GM21390 (cell line): ENCODE measurements around the gene PPRC1.

Experiments
- ATAC-seq: cut with Tn5 transposase; IDR thresholded peaks from one replicate; pipeline ENCODE4 v1.9.1; 2021; ENCODE audit not compliant: unreplicated experiment

PPRC1 gene

DNA sequence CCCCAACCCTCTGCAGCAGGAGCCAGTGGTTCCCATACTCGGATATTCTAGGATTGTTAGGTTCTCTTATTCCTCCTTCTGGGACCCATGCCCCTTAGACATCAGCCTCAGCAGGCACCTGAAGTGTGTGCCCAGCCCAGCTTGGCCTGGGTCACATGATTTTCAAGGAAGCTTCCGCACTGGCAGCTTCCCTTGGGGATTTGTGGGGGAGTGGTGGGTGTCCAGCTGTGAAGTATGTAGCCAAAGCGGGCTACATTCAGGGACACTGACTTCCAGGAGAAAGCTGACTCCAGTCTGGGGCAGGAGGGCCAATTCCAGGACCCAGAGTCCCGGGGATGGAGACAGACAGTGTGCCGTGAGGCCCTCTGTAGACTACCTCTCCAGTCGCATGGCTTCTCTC, 14.0 kb upstream of the PPRC1 start:
- no peak for ATAC-seq

DNA sequence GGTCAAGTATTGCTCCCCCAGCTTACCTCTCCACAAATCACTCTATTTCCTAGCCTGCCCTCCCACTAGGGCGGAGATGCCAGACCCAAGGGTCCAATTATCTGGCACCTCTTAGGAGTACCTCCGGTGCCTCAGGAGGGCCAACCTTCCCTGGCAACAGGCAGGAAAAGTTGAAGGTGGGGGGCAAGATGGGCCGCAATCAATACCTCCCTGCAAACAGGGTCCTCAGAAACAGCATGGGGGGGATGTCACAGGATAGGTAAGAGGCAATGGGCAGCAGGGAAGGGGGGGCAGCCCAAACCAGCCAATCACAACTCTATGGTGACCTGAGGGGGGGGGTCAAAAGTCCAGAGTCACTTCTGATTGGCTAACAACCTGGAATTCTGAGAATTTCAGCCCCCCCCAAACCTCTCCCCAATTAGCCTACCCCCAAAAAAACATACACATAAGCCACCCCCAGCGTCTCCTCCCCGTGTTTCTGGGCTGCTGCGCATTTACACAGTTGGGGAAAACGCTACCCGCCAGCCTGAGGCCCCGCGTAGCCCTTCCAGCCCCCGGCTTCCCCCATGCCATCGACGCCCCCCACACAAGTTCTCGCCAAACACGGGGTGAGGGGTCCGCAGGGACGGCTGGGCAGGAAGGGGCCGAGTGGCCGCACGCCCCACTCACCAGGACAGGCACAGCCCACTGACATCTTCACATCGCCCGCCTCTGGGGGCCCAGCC, 13.3 kb upstream of the PPRC1 start:
- ATAC-seq: no peak

DNA sequence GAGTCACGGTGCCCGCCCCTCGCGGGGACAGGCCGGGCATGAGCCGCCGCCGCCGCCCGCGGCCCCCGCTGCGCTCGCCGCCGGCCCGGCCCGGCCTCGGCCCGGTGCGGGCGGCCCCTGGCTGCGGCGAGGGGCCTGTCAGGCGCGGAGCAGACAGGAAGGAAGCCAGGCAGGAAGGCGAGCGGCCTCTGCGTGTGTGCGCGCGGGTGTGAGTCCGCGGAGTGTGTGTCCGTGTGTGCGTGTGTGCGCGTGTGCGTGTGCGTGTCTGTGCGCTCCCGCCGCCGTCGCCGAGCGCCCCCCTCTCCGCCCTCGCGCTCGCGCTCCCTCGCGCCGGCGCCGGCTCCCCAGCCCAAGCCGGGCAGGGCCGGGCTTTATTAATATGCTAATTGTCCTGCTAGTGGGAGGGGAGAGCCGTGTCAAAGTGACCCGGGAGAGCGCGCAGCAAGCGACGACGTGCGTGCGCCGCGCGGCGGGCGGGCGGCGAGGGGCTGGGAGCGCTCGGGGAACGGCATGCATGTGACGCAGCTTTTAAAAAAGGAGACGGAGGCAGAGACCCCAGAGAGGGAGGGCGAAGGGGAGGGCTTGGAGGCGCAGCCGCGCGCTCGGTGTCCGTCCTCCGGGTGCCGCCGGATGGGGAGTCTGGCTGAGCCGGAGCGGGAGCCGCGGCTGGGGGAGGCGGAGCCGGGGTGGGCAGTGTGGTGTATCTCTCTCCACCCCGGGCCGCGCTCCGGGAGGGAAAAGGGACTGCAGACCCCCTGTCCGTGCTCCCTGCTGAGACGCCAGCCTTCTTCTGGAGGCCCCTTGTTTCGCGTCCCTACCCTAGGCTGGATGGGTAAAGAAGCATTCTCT, 12.5 kb upstream of the PPRC1 start, which contains the start of gene LDB1:
TSS of gene LDB1 (minus strand) at position 227 of the 849 bp plus-strand sequence. CDS start 258 bp downstream, outside the sequence.
- ATAC-seq: peak; percentile 59

DNA sequence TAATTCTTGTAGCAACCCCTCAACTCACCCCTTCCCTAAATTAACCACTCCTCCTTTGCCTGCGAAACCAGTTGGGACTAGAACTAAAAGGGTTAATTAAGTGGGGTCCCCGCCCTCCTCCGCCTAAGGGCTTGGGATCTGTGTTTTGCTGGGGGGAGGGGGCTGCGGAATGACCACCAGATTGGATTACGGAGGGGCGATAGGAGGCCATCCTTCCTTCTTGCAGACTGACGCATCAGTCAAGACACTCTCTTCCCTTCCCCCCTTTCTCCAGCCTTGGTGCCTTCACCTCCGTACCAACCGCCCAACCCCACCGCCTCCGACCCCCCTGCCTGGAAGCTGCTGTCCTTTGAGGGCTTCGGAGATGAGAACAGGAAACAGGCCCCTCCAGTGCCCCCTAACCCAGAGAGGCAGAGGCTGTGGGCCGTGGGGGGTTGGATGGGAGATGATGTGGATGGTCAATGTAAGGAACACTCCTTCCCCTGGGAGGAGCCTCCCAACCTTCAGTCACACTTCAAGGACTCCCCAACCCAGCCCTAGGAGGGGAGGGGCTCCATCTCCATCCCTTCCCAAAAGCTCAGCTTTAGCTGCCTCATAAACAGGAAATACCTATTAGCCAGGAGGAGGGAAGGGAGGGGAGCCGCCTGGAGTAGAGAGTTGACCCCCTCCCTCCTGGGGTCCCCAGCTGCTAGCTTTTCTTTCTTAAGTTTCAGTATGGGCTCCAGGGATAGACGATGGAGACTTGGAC, 11.7 kb upstream of the PPRC1 start:
- no peak for ATAC-seq

DNA sequence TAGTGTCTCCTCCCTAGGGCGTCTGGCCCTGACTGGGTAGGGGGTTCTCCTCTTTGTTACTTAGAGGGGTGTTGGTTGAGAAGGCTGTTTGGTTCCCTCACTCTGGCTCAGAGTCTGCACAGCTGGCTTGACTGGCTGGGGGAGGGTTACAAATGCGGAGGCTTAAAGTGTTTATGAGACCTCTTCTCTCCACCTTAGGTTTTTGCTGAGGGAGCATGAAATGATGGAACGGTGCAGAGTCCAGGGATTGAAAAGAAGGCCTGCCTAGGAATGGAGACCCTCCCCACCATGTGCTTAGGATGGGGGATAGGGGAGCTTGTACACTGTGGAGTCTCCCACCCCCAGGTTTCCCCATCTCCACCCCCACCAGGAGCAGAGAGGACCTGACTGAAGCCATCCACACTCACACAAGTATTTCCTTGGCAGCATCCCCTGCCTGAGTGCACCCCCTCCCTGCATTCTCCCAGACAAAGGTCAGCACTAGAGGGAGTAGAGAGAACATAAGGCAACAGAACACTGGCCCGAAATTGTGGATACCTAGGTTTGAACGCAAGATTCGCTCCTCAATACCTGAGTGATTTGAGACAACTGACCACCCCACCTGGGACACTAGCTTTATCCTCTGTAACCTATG, 11.0 kb upstream of the PPRC1 start:
- ATAC-seq: no peak

DNA sequence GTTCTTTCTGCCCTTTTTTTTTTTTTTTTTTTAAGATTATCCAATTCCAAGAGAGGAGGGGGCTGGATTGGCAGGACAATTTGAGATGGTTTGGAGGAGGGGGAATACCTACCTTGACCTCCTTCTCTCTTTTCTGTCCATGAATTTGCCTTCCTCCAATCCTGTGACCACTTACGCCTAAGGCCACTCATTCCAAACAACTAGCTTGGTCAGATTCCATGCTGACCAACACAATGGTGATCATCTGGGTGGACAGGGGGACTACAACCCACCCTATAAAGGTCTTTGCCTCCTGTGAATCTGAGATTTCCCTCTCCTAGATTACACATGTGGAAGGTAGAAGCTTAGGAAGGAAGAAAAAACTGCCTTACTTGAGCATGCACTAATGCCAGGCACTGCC, 10.4 kb upstream of the PPRC1 start:
- ATAC-seq: no peak

DNA sequence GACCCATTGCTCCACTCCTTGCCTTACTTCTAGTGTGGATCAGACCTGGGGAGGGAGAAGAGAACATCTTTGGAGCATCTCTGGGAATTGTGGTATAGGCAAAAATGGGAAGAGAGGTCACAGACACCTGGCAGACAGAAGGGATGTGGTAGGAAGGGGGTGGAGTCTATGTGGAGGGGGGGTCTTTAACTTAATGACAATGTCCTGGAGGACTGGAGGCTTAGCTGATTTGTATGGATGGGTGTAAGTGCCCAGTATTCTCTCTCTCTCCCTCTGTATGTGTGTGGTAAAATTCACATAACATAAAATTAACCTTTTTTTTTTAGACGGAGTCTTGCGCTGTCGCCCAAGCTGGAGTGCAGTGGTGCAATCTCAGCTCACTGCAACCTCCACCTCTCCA, 9.6 kb upstream of the PPRC1 start:
- no peak for ATAC-seq

DNA sequence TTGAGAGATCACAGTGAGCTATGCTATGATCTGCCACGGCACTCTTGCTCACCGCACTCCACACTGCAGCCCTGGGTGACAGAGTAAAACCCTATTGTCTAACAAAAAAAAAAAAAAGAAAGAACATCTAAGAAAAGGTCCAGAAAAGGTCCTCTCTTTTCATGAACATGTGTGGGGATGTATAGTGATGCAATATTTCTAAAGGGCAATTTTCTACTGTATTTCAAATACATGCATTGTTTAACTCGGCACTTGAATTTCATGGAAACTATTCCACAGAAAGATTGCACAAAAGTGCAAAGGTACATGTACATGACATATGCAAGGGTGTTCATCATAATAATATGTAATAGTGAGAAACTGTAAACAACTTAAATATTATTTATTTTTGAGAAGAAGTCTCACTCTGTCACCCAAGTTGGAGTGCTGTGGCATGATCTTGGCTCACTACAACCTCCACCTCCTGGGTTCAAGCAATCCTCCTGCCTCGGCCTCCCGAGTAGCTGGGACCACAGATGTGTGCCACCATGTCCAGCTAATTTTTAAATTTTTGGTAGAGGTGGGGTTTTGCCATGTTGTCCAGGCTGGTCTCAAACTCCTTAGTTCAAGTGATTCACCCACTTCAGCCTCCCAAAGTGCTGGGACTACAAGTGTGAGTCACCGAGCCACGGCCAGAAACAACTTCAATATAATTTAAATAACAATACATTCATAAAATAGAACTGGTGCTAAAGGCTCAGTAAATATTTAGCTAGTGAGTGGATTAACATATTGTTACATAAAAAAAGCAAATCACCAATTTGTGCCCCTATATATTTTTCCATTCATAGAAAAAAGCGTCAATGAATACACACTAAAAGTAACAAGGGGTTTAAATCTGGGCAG, 1.3 kb upstream of the PPRC1 start:
- no peak for ATAC-seq

DNA sequence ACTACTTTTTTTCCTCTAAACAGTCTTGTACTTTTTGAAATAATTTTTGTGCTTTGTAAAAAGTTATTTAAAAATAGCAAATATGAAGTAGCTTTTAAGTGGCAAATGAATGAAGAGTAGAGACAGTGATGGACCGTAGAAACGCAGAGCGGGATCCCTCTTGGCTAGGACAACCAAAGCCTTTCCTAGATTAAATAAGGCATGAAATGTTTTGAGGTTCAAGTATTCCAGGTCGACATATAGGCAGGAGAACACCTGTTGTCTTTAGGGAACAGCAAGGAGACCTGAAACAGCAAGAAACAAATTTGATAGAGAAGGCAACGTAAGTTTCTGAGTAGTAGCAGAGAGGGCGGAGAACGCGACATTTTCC, 662 bp upstream of the PPRC1 start:
- ATAC-seq: no peak

DNA sequence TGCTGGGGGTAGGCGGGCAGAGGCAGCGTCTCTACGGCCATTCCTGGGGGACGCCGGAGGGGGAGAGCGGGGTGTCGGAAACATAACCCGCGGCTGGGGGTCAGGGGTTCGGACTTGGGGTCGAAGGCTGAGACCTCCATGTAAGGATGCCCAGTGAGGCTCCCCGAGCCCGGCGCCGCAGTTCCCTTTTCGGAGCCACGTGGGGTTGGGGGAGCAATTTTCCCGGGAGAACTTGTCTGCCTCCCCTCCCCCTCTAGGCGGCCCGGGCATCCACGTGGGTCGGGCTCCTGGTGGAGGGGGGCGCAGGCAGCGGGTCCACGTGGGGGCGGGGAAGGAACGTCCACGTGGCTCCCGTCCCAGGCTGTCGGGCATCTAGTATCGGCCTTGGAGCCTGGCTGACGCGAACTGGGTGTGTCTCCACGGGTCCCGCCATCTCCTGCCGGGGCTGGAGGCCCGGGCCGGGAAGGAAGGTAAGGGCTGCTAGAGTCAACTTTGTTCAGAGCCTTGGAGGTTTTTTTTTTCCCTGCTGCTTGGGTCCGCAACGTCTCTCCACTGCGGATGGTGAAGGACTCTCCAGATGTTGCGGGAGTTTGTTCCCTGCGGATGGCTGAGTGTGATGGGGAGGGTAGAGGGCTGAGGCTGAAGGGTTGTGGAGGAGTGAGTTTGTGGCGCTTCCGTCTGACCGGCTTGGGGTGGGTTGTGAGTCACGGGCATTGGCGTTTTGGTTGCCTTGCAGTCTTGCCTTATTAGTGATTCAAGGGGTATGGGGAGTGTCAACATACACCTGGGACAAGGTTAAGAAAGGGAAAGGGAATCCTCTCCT, 744 bp downstream of the PPRC1 start:
- no peak for ATAC-seq

DNA sequence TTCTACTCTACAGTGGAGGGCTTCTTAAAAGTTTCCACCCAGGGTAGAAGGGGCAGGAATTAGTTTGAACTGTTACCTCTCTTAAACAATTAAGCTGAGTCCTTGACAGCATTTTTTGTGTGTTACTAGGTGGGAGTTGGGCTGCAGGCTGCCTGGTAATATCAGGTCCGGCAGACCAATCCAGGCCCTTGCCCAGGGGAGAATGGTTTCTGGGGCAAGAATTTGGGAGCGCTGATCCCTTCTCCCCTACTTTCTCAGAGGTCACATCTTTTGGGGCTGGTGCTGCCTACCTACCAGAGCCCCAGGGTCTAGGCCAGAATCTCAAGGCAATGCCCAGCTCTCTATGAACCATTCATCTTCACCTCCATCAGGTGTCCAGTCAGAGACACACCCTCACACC, 1.6 kb downstream of the PPRC1 start:
- no peak for ATAC-seq

DNA sequence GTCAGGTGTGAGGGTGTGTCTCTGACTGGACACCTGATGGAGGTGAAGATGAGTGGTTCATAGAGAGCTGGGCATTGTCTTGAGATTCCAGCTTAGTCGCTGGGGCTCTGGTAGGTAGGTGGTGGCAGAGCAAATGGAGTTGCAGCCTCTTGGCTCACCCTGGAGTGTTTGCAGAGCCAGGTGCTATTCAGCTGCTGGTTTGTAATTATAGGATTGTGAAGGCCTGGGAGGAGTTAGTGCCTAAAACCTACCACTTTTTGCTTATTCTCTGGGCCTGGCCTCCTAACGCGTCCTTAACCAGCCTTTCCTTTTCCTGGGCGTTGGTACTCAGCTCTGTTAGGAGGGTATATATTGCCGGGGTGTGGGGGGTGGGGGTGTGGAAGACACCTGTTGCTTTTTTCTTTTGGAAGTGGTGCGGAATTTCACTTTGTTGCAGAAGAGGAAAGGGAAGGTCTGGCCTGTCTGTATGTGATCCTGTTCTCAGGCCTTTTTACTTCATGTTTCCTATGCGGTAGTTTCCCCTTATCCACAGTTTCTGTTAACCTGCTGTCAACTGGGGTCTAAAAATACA, 3.2 kb downstream of the PPRC1 start:
- no peak for ATAC-seq

DNA sequence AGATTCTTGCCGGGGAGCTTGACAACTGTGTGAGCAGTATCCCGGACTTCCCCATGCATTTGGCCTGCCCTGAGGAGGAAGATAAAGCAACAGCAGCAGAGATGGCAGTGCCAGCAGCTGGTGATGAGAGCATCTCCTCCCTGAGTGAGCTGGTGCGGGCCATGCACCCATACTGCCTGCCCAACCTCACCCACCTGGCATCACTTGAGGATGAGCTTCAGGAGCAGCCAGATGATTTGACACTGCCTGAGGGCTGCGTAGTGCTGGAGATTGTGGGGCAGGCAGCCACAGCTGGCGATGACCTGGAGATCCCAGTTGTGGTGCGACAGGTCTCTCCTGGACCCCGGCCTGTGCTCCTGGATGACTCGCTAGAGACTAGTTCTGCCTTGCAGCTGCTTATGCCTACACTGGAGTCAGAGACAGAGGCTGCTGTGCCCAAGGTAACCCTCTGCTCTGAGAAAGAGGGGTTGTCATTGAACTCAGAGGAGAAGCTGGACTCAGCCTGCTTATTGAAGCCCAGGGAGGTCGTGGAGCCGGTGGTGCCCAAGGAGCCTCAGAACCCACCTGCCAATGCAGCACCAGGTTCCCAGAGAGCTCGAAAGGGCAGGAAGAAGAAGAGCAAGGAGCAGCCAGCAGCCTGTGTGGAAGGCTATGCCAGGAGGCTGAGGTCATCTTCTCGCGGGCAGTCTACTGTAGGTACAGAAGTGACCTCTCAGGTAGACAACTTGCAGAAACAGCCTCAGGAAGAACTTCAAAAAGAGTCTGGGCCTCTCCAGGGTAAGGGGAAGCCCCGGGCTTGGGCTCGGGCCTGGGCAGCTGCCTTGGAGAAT, 6.7 kb downstream of the PPRC1 start:
- ATAC-seq: no peak

DNA sequence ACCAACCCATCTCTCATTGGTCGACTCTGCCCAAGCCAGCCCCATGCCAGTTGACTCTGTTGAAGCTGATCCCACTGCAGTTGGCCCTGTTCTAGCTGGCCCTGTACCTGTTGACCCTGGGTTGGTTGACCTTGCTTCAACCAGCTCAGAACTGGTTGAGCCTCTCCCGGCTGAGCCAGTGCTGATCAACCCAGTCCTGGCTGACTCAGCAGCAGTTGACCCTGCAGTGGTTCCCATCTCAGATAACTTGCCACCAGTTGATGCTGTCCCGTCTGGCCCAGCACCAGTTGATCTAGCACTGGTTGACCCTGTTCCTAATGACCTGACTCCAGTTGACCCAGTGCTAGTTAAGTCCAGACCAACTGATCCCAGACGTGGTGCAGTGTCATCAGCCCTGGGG, 7.4 kb downstream of the PPRC1 start:
- no peak for ATAC-seq

DNA sequence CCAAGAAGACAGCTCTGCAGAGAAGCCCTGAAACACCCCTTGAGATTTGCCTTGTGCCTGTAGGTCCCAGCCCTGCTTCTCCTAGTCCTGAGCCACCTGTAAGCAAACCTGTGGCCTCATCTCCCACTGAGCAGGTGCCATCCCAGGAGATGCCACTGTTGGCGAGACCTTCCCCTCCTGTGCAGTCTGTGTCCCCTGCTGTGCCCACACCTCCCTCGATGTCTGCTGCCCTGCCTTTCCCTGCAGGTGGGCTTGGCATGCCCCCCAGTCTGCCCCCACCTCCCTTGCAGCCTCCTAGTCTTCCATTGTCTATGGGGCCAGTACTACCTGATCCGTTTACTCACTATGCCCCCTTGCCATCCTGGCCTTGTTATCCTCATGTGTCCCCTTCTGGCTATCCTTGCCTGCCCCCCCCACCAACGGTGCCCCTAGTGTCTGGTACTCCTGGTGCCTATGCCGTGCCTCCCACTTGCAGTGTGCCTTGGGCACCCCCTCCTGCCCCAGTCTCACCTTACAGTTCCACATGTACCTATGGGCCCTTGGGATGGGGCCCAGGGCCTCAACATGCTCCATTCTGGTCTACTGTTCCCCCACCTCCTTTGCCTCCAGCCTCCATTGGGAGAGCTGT, 8.2 kb downstream of the PPRC1 start:
- no peak for ATAC-seq

DNA sequence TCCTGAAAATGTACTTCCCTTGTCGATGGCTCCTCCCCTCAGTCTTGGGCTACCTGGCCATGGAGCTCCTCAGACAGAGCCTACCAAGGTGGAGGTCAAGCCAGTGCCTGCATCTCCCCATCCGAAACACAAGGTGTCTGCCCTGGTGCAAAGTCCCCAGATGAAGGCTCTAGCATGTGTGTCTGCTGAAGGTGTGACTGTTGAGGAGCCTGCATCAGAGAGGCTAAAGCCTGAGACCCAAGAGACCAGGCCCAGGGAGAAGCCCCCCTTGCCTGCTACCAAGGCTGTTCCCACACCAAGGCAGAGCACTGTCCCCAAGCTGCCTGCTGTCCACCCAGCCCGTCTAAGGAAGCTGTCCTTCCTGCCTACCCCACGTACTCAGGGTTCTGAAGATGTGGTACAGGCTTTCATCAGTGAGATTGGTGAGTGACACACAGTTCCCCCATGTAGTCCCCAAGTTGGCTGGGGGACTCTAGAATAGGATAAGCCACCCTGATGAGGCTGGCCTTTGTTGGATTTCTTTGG, 8.8 kb downstream of the PPRC1 start:
- no peak for ATAC-seq

DNA sequence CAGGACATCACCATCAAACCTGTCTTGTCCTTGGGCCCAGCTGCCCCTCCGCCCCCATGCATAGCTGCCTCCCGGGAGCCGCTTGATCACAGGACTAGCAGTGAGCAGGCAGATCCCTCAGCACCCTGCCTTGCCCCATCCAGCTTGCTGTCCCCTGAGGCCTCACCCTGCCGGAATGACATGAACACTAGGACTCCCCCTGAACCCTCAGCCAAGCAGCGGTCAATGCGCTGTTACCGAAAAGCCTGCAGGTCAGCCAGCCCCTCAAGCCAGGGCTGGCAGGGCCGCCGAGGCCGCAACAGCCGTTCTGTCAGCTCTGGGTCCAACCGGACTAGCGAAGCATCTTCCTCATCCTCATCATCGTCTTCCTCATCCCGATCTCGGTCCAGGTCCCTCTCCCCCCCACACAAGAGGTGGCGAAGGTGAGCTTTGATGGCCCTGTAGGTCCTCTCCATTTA, 14.2 kb downstream of the PPRC1 start:
- no peak for ATAC-seq
